ENCODE measurements around the gene ZNF831. TPM values are rescaled to one million over a fixed set of nuclear protein-coding genes. Genes with fewer than 3 reads are reported as not detected.

The ZNF831 gene
- total RNA-seq, 4 donors from 2014 or later, result 0.15 to 1.2 (median 0.37) TPM

DNA sequence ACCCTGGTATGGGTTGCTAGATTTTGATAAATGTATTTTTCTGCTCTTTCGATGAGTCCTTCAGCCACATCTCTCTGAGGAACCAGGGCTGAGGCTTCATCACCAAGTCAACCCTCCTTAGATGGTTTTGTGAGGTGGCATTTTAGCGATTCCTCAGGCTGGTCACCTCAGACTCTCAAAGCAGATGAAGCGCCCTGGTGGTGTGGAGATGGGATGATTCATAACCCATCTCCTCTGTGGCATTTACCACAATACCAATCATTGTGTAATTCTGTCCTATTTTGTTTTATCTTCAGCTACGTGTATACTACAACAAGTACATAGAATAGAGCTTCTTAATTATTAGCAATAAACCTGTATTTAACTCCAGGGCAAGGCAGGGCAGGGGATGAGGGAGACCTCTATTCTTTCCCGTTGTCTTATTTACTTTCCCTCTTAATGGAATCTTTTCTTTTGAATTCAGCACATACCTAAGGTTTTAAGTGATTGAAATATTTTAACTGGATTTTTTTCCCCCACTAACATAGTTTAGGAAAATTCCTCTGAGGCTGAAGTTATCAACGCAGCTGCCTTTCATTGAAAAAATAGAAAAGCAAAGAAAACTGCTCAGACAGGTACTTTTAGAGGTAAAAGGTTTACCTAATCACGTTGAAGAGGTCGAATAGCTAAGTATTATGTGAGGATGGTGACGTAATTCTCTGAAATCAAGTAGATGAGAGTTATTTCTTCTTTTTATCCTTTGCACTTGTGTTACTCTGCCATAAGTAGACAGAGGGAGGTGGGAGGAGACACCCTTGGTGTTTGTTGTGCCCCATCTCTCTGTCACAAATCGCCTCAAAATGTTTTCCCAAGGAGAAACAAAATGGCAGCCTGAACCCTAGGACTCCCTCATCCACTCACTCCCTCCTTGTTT, 79.3 kb downstream of the ZNF831 start:
- H3K4me3 ChIP-seq, result no peak overlapping the region
- TF ChIP-seq POLR2A (IDR thresholded peaks at IDR 0.05) (no peak), POLR2AphosphoS5 (IDR thresholded peaks at IDR 0.05) (no peak), EP300 (IDR thresholded peaks at IDR 0.05) (no peak), CTCF (IDR thresholded peaks at IDR 0.05) (no peak)
- H3K27me3 ChIP-seq, result peaks cover 59% of the 10 kb centered on the region
- WGBS, 2 donors (ENCODE audit: low coverage in 1 of 2), result 73 to 79% methylated on average over 9 to 10 of the region's 10 CpGs
- no peaks in the 10 kb centered on the region for H3K9me3 ChIP-seq
- H3K36me3 ChIP-seq, result no peaks in the 10 kb centered on the region
- no peaks in the 10 kb centered on the region for H3K4me1 ChIP-seq
- H3K27ac ChIP-seq, result no peak overlapping the region
- no peak for ATAC-seq

GRCh38 chr20:59246691-59247400, 83.2 kb downstream of the ZNF831 start:
- TF ChIP-seq CTCF (IDR thresholded peaks at IDR 0.05), result no peak
- no peak for TF ChIP-seq EP300 (IDR thresholded peaks at IDR 0.05)
- no peak for TF ChIP-seq POLR2AphosphoS5 (IDR thresholded peaks at IDR 0.05)
- TF ChIP-seq POLR2A (IDR thresholded peaks at IDR 0.05), result no peak
- Histone ChIP-seq H3K36me3 (no peaks in the 10 kb centered on the region), H3K27me3 (peaks cover 65% of the 10 kb centered on the region), H3K27ac (no peak overlapping the region), H3K9me3 (peaks cover 0 to 9% (median 0%) of the 10 kb centered on the region in 3 donors), H3K4me3 (no peak overlapping the region), H3K4me1 (no peaks in the 10 kb centered on the region)
- no peak for ATAC-seq
- 57 to 58% methylated on average over 8 of the region's 8 CpGs for WGBS, 2 donors (ENCODE audit: low coverage in 1 of 2)

GRCh38 chr20:59247731-59248684, 84.4 kb downstream of the ZNF831 start:
- Histone ChIP-seq H3K9me3 (peaks cover 0 to 9% (median 0%) of the 10 kb centered on the region in 3 donors), H3K27me3 (peaks cover 59% of the 10 kb centered on the region), H3K27ac (no peak overlapping the region), H3K4me3 (no peak overlapping the region), H3K36me3 (no peaks in the 10 kb centered on the region), H3K4me1 (no peaks in the 10 kb centered on the region)
- no peak for ATAC-seq
- WGBS, 2 donors (ENCODE audit: low coverage in 1 of 2), result 57 to 66% methylated on average over 4 of the region's 4 CpGs
- TF ChIP-seq EP300 (IDR thresholded peaks at IDR 0.05) (no peak), POLR2A (IDR thresholded peaks at IDR 0.05) (no peak), POLR2AphosphoS5 (IDR thresholded peaks at IDR 0.05) (no peak), CTCF (IDR thresholded peaks at IDR 0.05) (no peak)

DNA sequence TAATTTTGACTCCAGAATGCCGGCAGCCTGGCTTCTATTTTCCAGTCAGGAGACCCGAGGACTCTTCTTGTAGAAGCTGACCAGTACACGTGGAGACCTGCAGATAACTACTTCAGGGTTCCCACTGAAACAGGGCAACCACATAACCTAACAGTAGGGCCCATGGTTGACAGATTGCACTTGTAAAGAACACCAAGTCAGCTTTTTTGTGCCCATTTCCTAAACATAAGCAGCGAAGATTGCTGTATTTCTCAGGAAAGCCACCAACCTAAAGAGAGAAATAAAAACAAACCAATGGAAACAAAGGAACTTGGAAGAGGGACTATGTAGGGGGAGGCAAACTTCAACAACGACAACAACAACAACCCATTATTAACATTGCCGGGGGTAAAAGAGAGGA, 86.7 kb downstream of the ZNF831 start:
- H3K27me3 ChIP-seq, result peaks cover 59% of the 10 kb centered on the region
- TF ChIP-seq CTCF (IDR thresholded peaks at IDR 0.05), result no peak
- no peak for TF ChIP-seq EP300 (IDR thresholded peaks at IDR 0.05)
- TF ChIP-seq POLR2A (IDR thresholded peaks at IDR 0.05), result no peak
- TF ChIP-seq POLR2AphosphoS5 (IDR thresholded peaks at IDR 0.05), result no peak
- 74 to 91% methylated on average over 3 to 6 of the region's 6 CpGs for WGBS, 2 donors (ENCODE audit: low coverage in 1 of 2)
- no peak overlapping the region for H3K4me3 ChIP-seq
- no peaks in the 10 kb centered on the region for H3K36me3 ChIP-seq
- no peak overlapping the region for H3K27ac ChIP-seq
- peaks cover 0 to 9% (median 0%) of the 10 kb centered on the region in 3 donors for H3K9me3 ChIP-seq
- H3K4me1 ChIP-seq, result no peaks in the 10 kb centered on the region
- no peak for ATAC-seq
